Karpas-422 (cell line): ENCODE measurements around the gene MLC1. TPM values are rescaled to one million over a fixed set of nuclear protein-coding genes. Genes with fewer than 3 reads are reported as not detected.

Source experiments
- DNase-seq: peaks from one replicate; pipeline ENCODE4 v3.0.0-alpha.2; 2015
- H2AFZ ChIP-seq: fragments of 200-600 bp; sonication (generic); 2 replicates; pipeline ENCODE4 v1.6.1; 2014; ENCODE audit warnings: antibody characterized with exemption, low read length, mixed read lengths
- H3K27ac ChIP-seq: fragments of 200-600 bp; sonication (generic); 2 replicates; pipeline ENCODE4 v1.5.1; 2014; ENCODE audit warnings: mild to moderate bottlenecking, low read length, moderate library complexity
- H3K27me3 ChIP-seq: fragments of 200-600 bp; sonication (generic); 2 replicates; pipeline ENCODE4 v1.6.1; 2014; ENCODE audit warnings: low read length, mixed read lengths
- H3K36me3 ChIP-seq: fragments of 200-600 bp; sonication (generic); 2 replicates; pipeline ENCODE4 v1.6.1; 2014; ENCODE audit warnings: low read length, mixed read lengths; ENCODE audit not compliant: insufficient read depth
- H3K4me1 ChIP-seq: fragments of 200-600 bp; sonication (generic); 2 replicates; pipeline ENCODE4 v1.6.1; 2014; ENCODE audit warnings: mild to moderate bottlenecking, low read length, mixed read lengths
- H3K4me2 ChIP-seq: fragments of 200-600 bp; sonication (generic); 2 replicates; pipeline ENCODE4 v1.6.1; 2014; ENCODE audit warnings: low read length, low read depth, mild to moderate bottlenecking; ENCODE audit not compliant: poor library complexity, severe bottlenecking
- H3K4me3 ChIP-seq: fragments of 200-600 bp; sonication (generic); 2 replicates; pipeline ENCODE4 v1.5.1; 2014; ENCODE audit warnings: mild to moderate bottlenecking, antibody characterized with exemption, low read length, mixed read lengths
- H3K79me2 ChIP-seq: fragments of 200-600 bp; sonication (generic); 2 replicates; pipeline ENCODE4 v1.6.1; 2014; ENCODE audit warnings: mild to moderate bottlenecking, low read length, mixed read lengths
- H3K9ac ChIP-seq: fragments of 200-600 bp; sonication (generic); 2 replicates; pipeline ENCODE4 v1.6.0; 2014; ENCODE audit warnings: low read length
- H3K9me2 ChIP-seq: fragments of 200-600 bp; sonication (generic), shearing (Covaris generic); replicated peaks from 2 replicates; pipeline ENCODE4 v1.6.0; 2014; ENCODE audit warnings: mild to moderate bottlenecking, low read length, moderate library complexity; ENCODE audit not compliant: insufficient read depth
- H3K9me3 ChIP-seq: fragments of 300-700, 200-600 bp; sonication (generic); 2 replicates; pipeline ENCODE4 v1.6.1; 2014; ENCODE audit warnings: low read length, mixed read lengths
- H4K20me1 ChIP-seq: fragments of 200-600 bp; sonication (generic); 2 replicates; pipeline ENCODE4 v1.6.1; 2014; ENCODE audit warnings: mild to moderate bottlenecking, antibody characterized with exemption, low read length, low read depth; ENCODE audit not compliant: insufficient read depth
- total RNA-seq: library from RNA; depleted of rRNA; stranded (reverse); fragments of >200 nt; shearing (Covaris generic); gene quantifications from 2 replicates; pipeline ENCODE4 v1.2.3, GENCODE V29; 2014; ENCODE audit warnings: low replicate concordance; rRNA removed

MLC1 gene
- total RNA-seq, 1 experiment from 2014 or later: not detected

DNA sequence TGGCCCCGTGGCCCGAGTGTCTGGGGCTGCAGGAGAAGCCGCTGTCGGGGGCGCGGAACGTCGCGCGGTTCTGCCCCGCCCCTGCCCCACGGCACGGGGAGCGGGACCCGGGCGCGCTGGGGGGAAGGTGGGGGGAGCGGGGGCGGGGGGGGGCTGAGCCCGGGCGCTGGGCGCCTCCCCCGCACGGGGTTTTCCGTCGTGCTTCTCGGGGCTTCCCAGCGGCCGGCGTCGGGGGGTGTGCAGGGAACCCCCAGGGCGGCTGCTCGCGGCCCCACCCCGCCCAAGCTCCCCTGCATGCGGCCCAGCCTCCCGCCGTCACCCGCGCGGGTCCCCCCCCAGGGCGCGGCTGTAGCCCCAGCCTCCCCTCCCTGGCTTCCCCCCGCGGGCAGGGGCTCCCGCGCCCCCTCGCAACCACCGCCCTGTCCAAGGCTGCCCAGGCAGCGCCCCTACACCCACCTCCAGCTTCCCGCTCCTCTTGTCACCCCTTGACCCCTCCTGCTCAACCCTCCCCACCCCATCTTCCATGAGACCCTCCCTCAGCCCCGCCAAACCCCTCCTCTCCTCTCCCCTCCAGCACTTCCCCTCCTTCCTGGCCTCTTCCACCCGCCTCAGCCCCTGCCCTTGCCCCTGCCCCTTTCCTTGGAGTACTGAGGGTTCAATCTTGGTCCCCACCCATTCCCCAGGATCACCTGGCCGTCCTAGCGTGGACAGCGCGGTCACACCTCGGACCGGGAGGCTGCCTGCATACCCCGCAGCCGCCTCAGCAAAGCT lies 74.4 kb downstream of the MLC1 start:
- no peaks in the 10 kb centered on the region for H3K9me2 ChIP-seq
- H3K27me3 ChIP-seq: no peaks in the 10 kb centered on the region
- no peaks in the 10 kb centered on the region for H4K20me1 ChIP-seq
- H2AFZ ChIP-seq: no peak overlapping the region
- DNase-seq: no peak
- no peaks in the 10 kb centered on the region for H3K36me3 ChIP-seq
- no peak overlapping the region for H3K4me3 ChIP-seq
- H3K79me2 ChIP-seq: no peaks in the 10 kb centered on the region
- no peak overlapping the region for H3K9ac ChIP-seq
- H3K4me2 ChIP-seq: no peak overlapping the region
- H3K4me1 ChIP-seq: no peaks in the 10 kb centered on the region
- H3K27ac ChIP-seq: no peak overlapping the region
- no peaks in the 10 kb centered on the region for H3K9me3 ChIP-seq

DNA sequence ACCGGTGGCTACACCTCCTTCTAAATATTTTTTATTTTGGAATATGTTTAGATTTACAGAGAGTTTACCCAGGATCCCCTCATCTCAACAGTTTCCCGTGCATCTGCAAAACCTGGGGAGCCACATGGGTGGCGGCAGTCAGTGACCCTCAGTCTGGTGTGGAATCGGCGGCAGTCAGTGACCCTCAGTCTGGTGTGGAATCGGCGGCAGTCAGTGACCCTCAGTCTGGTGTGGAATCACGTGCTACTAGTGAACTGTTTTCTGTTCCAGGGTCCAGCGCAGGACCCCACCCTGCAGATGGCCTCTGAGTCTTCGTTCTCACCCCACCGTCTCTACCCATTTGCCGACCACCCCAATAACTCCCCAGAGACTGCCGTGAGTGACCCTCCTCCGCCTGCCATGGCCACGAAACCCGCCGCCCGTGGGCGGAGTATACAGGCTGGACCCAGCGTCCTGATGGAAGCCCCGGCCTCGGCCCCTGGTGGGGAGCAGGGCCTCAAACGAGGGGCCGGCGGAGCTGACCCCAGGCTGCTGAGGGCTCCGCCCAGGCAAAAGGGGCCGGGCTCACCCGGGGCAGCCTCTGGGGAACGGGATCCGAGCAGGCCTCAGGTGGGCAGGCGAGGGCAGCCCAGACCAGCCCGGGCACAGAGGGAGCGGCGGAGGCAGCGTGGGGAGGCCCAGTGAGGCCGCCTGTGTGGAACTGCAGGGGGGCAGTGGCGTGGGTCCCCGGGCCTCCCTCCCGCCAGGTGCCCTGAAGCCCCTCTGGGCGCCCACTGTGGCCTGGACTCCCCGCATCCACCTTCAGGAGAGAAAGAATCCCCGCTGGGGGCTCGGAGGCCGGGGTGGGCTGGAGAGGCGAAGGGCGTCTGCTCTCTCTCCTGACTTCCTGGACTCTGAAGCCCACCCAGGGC lies 75.2 kb downstream of the MLC1 start:
- H3K27me3 ChIP-seq: no peaks in the 10 kb centered on the region
- no peaks in the 10 kb centered on the region for H3K9me3 ChIP-seq
- no peak overlapping the region for H2AFZ ChIP-seq
- no peak overlapping the region for H3K27ac ChIP-seq
- no peaks in the 10 kb centered on the region for H4K20me1 ChIP-seq
- no peak overlapping the region for H3K9ac ChIP-seq
- no peak overlapping the region for H3K4me2 ChIP-seq
- H3K4me1 ChIP-seq: no peaks in the 10 kb centered on the region
- H3K4me3 ChIP-seq: no peak overlapping the region
- no peaks in the 10 kb centered on the region for H3K36me3 ChIP-seq
- no peaks in the 10 kb centered on the region for H3K79me2 ChIP-seq
- H3K9me2 ChIP-seq: no peaks in the 10 kb centered on the region
- DNase-seq: no peak

Other genes starting within 250 kb of the MLC1 start
- gene ZBED4, start 231.6 kb downstream of the MLC1 start, total RNA-seq: 22.9 and 24.6 TPM in 2 replicates
- 4.7 and 4.8 TPM in 2 replicates for gene ALG12, start 167.0 kb downstream of the MLC1 start, total RNA-seq
- gene CRELD2, start 166.8 kb downstream of the MLC1 start, total RNA-seq: 12.7 and 34.2 TPM in 2 replicates
- gene PIM3, start 124.7 kb downstream of the MLC1 start, total RNA-seq: 15.4 and 41.1 TPM in 2 replicates
- gene IL17REL, start 72.7 kb downstream of the MLC1 start, total RNA-seq: not detected in 2 replicates
- not detected in 2 replicates for gene TTLL8, start 27.1 kb downstream of the MLC1 start, total RNA-seq
- gene MOV10L1, start 4.6 kb upstream of the MLC1 start, total RNA-seq: 2.9 TPM in 1 of 2 replicates, not detected in the other
- gene PANX2, start 85.3 kb upstream of the MLC1 start, total RNA-seq: not detected in 2 replicates
- gene TRABD, start 100.5 kb upstream of the MLC1 start, total RNA-seq: 46.7 and 117 TPM in 2 replicates
- 20.0 and 64.1 TPM in 2 replicates for gene SELENOO, start 115.6 kb upstream of the MLC1 start, total RNA-seq
- 16.9 and 32.5 TPM in 2 replicates for gene TUBGCP6, start 159.6 kb upstream of the MLC1 start, total RNA-seq
- 42.3 and 89.8 TPM in 2 replicates for gene HDAC10, start 165.8 kb upstream of the MLC1 start, total RNA-seq
- gene MAPK12, start 176.3 kb upstream of the MLC1 start, total RNA-seq: 45.4 and 110 TPM in 2 replicates
- gene MAPK11, start 185.0 kb upstream of the MLC1 start, total RNA-seq: 6.4 and 15.8 TPM in 2 replicates
- 2.6 and 7.8 TPM in 2 replicates for gene PLXNB2, start 222.2 kb upstream of the MLC1 start, total RNA-seq
- 0.90 and 2.7 TPM in 2 replicates for gene DENND6B, start 241.6 kb upstream of the MLC1 start, total RNA-seq